Esophagus mucosa (tissue), 1 donor: Measurements from ENCODE around the gene APOC3. TPM values are rescaled to one million over a fixed set of nuclear protein-coding genes. Genes with fewer than 3 reads are reported as not detected.

Source experiments
- ATAC-seq: fragments of 200-7000 bp; cut with Tn5 transposase; one replicate; pipeline ENCODE4 v1.9.1; 2020
- total RNA-seq: library from RNA; stranded (reverse); gene quantifications from one replicate; pipeline ENCODE4 v1.2.4, GENCODE V29; 2023
- donor health status: DM: yes; HTN: yes; CAD: no.

The APOC3 gene
- total RNA-seq, 1 donor from 2014 or later: 0.52 TPM

GRCh38 chr11:116851626-116852025 lies 21.9 kb downstream of the APOC3 start:
- no peak for ATAC-seq

- peak; percentile 93 for ATAC-seq
These were observed 22.7 kb downstream of the APOC3 start for GRCh38 chr11:116852261-116853031.

- peak; percentile 81 for ATAC-seq
These were observed 23.9 kb downstream of the APOC3 start for GRCh38 chr11:116853461-116854073.

GRCh38 chr11:116855413-116855812 lies 25.7 kb downstream of the APOC3 start:
- no peak for ATAC-seq

- no peak for ATAC-seq
These were observed 26.7 kb downstream of the APOC3 start for GRCh38 chr11:116856423-116856822.

- ATAC-seq: no peak
These were observed 27.6 kb downstream of the APOC3 start for GRCh38 chr11:116857316-116857715.

- ATAC-seq: no peak
These were observed 28.2 kb downstream of the APOC3 start for GRCh38 chr11:116857936-116858335.

- ATAC-seq: no peak
These were observed 29.5 kb downstream of the APOC3 start for GRCh38 chr11:116859175-116859574.

- ATAC-seq: no peak
These were observed 30.6 kb downstream of the APOC3 start for GRCh38 chr11:116860303-116860702.

- no peak for ATAC-seq
These were observed 31.8 kb downstream of the APOC3 start for GRCh38 chr11:116861539-116861938.

- no peak for ATAC-seq
These were observed 32.5 kb downstream of the APOC3 start for GRCh38 chr11:116862185-116862584.

GRCh38 chr11:116862951-116863350 lies 33.2 kb downstream of the APOC3 start:
- no peak for ATAC-seq

- no peak for ATAC-seq
These were observed 34.8 kb downstream of the APOC3 start for GRCh38 chr11:116864531-116864930.

GRCh38 chr11:116865696-116866095 lies 36.0 kb downstream of the APOC3 start:
- ATAC-seq: no peak

- ATAC-seq: no peak
These were observed 37.2 kb downstream of the APOC3 start for GRCh38 chr11:116866804-116867455.

GRCh38 chr11:116867619-116868018 lies 37.9 kb downstream of the APOC3 start:
- ATAC-seq: no peak

- ATAC-seq: no peak
These were observed 38.4 kb downstream of the APOC3 start for GRCh38 chr11:116868066-116868465.

GRCh38 chr11:116869610-116870009 lies 39.9 kb downstream of the APOC3 start:
- no peak for ATAC-seq

GRCh38 chr11:116870054-116870453 lies 40.3 kb downstream of the APOC3 start:
- ATAC-seq: no peak

- ATAC-seq: peak; percentile 90
These were observed 41.5 kb downstream of the APOC3 start for GRCh38 chr11:116871248-116871647.

- ATAC-seq: no peak
These were observed 43.7 kb downstream of the APOC3 start for GRCh38 chr11:116873381-116873780.

GRCh38 chr11:116874251-116874650 lies 44.5 kb downstream of the APOC3 start:
- ATAC-seq: no peak

GRCh38 chr11:116875194-116875593 lies 45.5 kb downstream of the APOC3 start:
- no peak for ATAC-seq

GRCh38 chr11:116876656-116877055 lies 46.9 kb downstream of the APOC3 start:
- ATAC-seq: no peak
